ENCODE data around the gene SLC9A9.

DNA sequence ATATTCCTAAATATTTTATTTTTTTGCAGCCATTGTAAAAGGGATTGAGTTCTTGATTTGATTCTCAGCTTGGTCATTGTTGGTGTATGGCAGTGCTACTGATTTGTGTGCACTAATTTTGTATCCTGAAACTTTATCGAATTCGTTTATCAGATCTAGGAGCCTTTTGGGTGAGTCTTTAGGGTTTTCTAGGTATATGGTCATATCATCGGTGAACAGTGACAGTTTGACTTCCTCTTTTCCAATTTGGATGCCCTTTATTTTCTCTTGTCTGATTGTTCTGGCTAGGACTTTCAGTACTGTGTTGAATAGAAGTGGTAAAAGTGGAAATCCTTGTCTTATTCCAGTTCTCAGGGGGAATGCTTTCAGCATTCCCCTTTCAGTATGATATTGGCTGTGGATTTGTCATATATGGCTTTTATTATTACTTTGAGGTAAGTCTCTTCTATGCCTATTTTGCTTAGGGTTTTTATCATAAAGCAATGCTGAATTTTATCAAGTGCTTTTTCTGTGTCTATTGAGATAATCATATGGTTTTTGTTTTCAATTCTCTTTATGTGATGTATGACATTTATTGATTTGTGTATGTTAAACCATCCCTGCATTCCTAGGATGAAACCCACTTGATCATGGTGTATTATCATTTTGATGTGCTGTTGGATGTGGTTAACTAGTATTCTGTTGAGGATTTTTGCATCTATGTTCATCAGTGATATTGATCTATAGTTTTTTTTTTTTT is 11.4 kb upstream of the SLC9A9 start:
- TF ChIP-seq, protein P1, sequence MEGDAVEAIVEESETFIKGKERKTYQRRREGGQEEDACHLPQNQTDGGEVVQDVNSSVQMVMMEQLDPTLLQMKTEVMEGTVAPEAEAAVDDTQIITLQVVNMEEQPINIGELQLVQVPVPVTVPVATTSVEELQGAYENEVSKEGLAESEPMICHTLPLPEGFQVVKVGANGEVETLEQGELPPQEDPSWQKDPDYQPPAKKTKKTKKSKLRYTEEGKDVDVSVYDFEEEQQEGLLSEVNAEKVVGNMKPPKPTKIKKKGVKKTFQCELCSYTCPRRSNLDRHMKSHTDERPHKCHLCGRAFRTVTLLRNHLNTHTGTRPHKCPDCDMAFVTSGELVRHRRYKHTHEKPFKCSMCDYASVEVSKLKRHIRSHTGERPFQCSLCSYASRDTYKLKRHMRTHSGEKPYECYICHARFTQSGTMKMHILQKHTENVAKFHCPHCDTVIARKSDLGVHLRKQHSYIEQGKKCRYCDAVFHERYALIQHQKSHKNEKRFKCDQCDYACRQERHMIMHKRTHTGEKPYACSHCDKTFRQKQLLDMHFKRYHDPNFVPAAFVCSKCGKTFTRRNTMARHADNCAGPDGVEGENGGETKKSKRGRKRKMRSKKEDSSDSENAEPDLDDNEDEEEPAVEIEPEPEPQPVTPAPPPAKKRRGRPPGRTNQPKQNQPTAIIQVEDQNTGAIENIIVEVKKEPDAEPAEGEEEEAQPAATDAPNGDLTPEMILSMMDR (IDR thresholded peaks at IDR 0.05) = no peak
- TF ChIP-seq POLR2A (IDR thresholded peaks at IDR 0.05) = no peak
